SK-N-MC (cell line): Measurements from ENCODE around the gene SPRYD3.

Experiments used
- EZH2 ChIP-seq: fragments of 200-600 bp; sonication (generic); IDR thresholded peaks from one replicate; pipeline ENCODE4 v1.6.1; 2017; ENCODE audit warnings: antibody characterized with exemption
- POLR2AphosphoS5 ChIP-seq: IDR thresholded peaks from 2 replicates; pipeline ENCODE4 v1.6.1; 2012; ENCODE audit warnings: mild to moderate bottlenecking, low read depth, low read length, borderline replicate concordance

- TF ChIP-seq EZH2 (no peak), POLR2AphosphoS5 (no peak)
Observed at GRCh38 chr12:53113951-53114350, 34.8 kb upstream of the SPRYD3 start.
